ENCODE data around the gene WFIKKN1. TPM values are rescaled to one million over a fixed set of nuclear protein-coding genes. Genes with fewer than 3 reads are reported as not detected.
A peak's percentile ranks its signal among the peaks of the same experiment; 100 is the strongest.

The WFIKKN1 gene
- total RNA-seq, 4 donors from 2014 or later = 2.5 to 6.2 (median 3.8) TPM

- Histone ChIP-seq H3K27ac (peak overlapping the region; percentile 91 to 97 (median 94)), H3K36me3 (peaks cover 0 to 22% (median 0%) of the 10 kb centered on the region in 3 donors), H3K4me3 (peak overlapping the region; percentile 73 to 98 (median 94)), H3K9me3 (no peaks in the 10 kb centered on the region), H3K27me3 (no peaks in the 10 kb centered on the region), H3K4me1 (peaks cover 7 to 58% (median 38%) of the 10 kb centered on the region in 4 donors)
- TF ChIP-seq CTCF (IDR thresholded peaks at IDR 0.05) (peak in 1 of 6 experiments; percentile 2), POLR2A (IDR thresholded peaks at IDR 0.05) (no peak)
- peak in 1 of 3 donors; percentile 70 for DNase-seq
Observed at GRCh38 chr16:680967-681745, 50.4 kb downstream of the WFIKKN1 start.

DNA sequence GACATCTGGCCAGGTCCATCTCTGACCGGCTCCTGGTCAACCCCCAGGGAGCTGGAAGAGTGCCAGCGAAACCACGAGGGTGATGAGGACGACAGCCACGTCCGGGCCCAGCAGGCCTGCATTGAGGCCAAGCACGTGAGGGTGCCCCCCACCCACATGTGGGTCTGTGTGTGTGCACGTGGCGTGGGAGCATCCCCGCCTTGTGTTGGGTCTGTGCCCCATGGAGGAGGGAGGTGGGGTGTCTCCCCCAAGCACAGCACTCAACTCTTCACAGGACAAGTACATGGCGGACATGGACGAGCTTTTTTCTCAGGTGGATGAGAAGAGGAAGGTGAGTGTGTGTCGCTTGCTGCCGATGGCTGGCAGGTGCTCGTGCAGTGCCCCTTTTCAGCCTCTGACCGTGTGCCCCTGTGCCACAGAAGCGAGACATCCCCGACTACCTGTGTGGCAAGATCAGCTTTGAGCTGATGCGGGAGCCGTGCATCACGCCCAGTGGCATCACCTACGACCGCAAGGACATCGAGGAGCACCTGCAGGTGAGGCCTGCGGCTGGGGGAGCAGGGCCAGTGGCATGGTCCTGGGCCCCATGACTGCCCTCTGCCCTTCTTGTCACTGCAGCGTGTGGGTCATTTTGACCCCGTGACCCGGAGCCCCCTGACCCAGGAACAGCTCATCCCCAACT is 51.1 kb downstream of the WFIKKN1 start:
- no peaks in the 10 kb centered on the region for H3K9me3 ChIP-seq
- H3K4me3 ChIP-seq = no peak overlapping the region
- no peak for TF ChIP-seq CTCF (IDR thresholded peaks at IDR 0.05)
- peaks cover 4 to 51% (median 36%) of the 10 kb centered on the region in 4 donors for H3K4me1 ChIP-seq
- H3K27ac ChIP-seq = no peak overlapping the region
- DNase-seq = no peak
- no peaks in the 10 kb centered on the region for H3K27me3 ChIP-seq
- H3K36me3 ChIP-seq = peaks cover 0 to 27% (median 0%) of the 10 kb centered on the region in 3 donors

DNA sequence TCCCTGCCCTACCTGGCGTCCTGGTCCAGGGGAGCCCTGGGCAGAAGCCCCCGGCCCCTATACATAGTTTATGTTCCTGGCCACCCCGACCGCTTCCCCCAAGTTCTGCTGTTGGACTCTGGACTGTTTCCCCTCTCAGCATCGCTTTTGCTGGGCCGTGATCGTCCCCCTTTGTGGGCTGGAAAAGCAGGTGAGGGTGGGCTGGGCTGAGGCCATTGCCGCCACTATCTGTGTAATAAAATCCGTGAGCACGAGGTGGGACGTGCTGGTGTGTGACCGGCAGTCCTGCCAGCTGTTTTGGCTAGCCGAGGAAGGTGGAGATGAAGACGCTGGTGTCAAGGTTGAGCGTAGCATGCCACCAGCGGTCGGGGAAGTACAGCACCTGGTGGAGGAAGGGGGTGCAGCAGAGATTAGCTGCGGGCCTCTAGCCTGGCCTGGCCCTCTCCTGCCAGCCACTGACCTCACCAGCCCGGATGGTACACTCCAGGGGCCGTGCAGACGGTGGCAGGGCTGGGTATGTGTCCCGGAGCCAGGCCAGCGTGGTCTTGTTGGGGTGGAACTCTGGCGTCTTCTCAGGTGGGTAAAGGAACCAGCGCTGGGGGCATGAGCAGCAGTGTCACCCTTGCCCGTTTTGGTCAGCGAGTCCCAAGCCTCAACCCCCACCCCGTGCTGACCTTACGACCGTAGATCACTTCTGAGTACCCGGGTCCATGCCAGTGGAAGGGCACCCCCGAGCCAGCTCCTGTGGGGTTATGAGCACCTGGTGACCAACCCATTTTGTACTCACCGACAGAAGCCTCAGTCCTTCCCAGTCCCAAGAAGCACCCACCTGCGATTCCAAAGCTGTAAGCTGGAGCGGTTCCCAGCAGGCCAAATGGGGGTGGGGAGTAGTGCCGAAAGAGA is 52.0 kb downstream of the WFIKKN1 start:
- TF ChIP-seq CTCF (IDR thresholded peaks at IDR 0.05) = no peak
- no peak for TF ChIP-seq POLR2A (IDR thresholded peaks at IDR 0.05)
- Histone ChIP-seq H3K36me3 (peaks cover 0 to 32% (median 0%) of the 10 kb centered on the region in 3 donors), H3K27ac (no peak overlapping the region), H3K27me3 (no peaks in the 10 kb centered on the region), H3K4me3 (peak overlapping the region in 3 of 4 donors; percentile 58 to 83 (median 83)), H3K4me1 (peaks cover 0 to 45% (median 32%) of the 10 kb centered on the region in 4 donors), H3K9me3 (no peaks in the 10 kb centered on the region)
- DNase-seq = no peak

GRCh38 chr16:683396-684070 is 52.7 kb downstream of the WFIKKN1 start:
- Histone ChIP-seq H3K36me3 (peaks cover 0 to 32% (median 0%) of the 10 kb centered on the region in 3 donors), H3K27me3 (no peaks in the 10 kb centered on the region), H3K4me1 (peaks cover 0 to 45% (median 31%) of the 10 kb centered on the region in 4 donors), H3K4me3 (peak overlapping the region; percentile 58 to 83 (median 72)), H3K27ac (peak overlapping the region; percentile 55 to 85 (median 68)), H3K9me3 (no peaks in the 10 kb centered on the region)
- DNase-seq = no peak
- TF ChIP-seq CTCF (IDR thresholded peaks at IDR 0.05) (no peak), POLR2A (IDR thresholded peaks at IDR 0.05) (no peak)

Other genes with a start within 250 kb of the WFIKKN1 start
- 100 to 1,000 TPM; 130 to 211 (median 166) TPM for gene PGAP6, start 249.0 kb upstream of the WFIKKN1 start, total RNA-seq
- 10 to 100 TPM in 3 of 4 donors, 1 to 10 TPM in 1; 9.6 to 65.2 (median 29.5) TPM for gene NME4, start 233.8 kb upstream of the WFIKKN1 start, total RNA-seq
- gene DECR2, start 229.1 kb upstream of the WFIKKN1 start, total RNA-seq = 100 to 1,000 TPM in 2 of 4 donors, 10 to 100 TPM in 2; 32.2 to 154 (median 105) TPM
- 100 to 1,000 TPM in 2 of 4 donors, 10 to 100 TPM in 2; 55.5 to 136 (median 106) TPM for gene RAB11FIP3, start 205.3 kb upstream of the WFIKKN1 start, total RNA-seq
- 100 to 1,000 TPM in 3 of 4 donors, 10 to 100 TPM in 1; 50.3 to 249 (median 167) TPM for gene CAPN15, start 103.3 kb upstream of the WFIKKN1 start, total RNA-seq
- not detected for gene PRR35, start 70.6 kb upstream of the WFIKKN1 start, total RNA-seq
- gene NHLRC4, start 64.0 kb upstream of the WFIKKN1 start, total RNA-seq = 10 to 100 TPM in 1 of 4 donors, 1 to 10 TPM in 3; 1.2 to 17.3 (median 1.5) TPM
- gene PIGQ, start 61.0 kb upstream of the WFIKKN1 start, total RNA-seq = 10 to 100 TPM; 33.1 to 65.6 (median 55.2) TPM
- 10 to 100 TPM; 27.2 to 83.6 (median 62.7) TPM for gene RAB40C, start 40.9 kb upstream of the WFIKKN1 start, total RNA-seq
- gene METTL26, start 5.3 kb downstream of the WFIKKN1 start, total RNA-seq = 100 to 1,000 TPM in 1 of 4 donors, 10 to 100 TPM in 3; 44.5 to 153 (median 60.2) TPM
- gene MCRIP2, start 10.8 kb downstream of the WFIKKN1 start, total RNA-seq = 100 to 1,000 TPM; 114 to 260 (median 222) TPM
- 100 to 1,000 TPM in 2 of 4 donors, 10 to 100 TPM in 2; 29.8 to 154 (median 73.6) TPM for gene WDR90, start 18.4 kb downstream of the WFIKKN1 start, total RNA-seq
- gene RHOT2, start 37.1 kb downstream of the WFIKKN1 start, total RNA-seq = 100 to 1,000 TPM; 110 to 416 (median 239) TPM
- gene RHBDL1, start 44.7 kb downstream of the WFIKKN1 start, total RNA-seq = 10 to 100 TPM in 2 of 4 donors, 1 to 10 TPM in 2; 4.1 to 13.6 (median 9.9) TPM
- 100 to 1,000 TPM in 3 of 4 donors, 10 to 100 TPM in 1; 96.0 to 291 (median 107) TPM for gene STUB1, start 49.4 kb downstream of the WFIKKN1 start, total RNA-seq
- 10 to 100 TPM; 45.6 to 56.1 (median 51.9) TPM for gene JMJD8, start 53.3 kb downstream of the WFIKKN1 start, total RNA-seq
- 10 to 100 TPM in 3 of 4 donors, 1 to 10 TPM in 1; 8.3 to 20.4 (median 15.4) TPM for gene WDR24, start 59.4 kb downstream of the WFIKKN1 start, total RNA-seq
- gene FBXL16, start 74.8 kb downstream of the WFIKKN1 start, total RNA-seq = 1 to 10 TPM; 1.4 to 2.5 (median 1.9) TPM
- gene METRN, start 84.1 kb downstream of the WFIKKN1 start, total RNA-seq = 10 to 100 TPM in 2 of 4 donors, 1 to 10 TPM in 2; 4.0 to 33.8 (median 8.9) TPM
- gene ANTKMT, start 90.2 kb downstream of the WFIKKN1 start, total RNA-seq = 10 to 100 TPM; 52.8 to 93.9 (median 72.0) TPM
- gene CCDC78, start 95.5 kb downstream of the WFIKKN1 start, total RNA-seq = 10 to 100 TPM in 1 of 4 donors, 1 to 10 TPM in 3; 2.1 to 13.2 (median 6.3) TPM
- gene HAGHL, start 96.1 kb downstream of the WFIKKN1 start, total RNA-seq = 10 to 100 TPM in 1 of 4 donors, 1 to 10 TPM in 2, under 1 TPM in 1; 0.53 to 42.9 (median 3.4) TPM
- 100 to 1,000 TPM in 2 of 4 donors, 10 to 100 TPM in 2; 73.4 to 164 (median 117) TPM for gene CIAO3, start 110.0 kb downstream of the WFIKKN1 start, total RNA-seq
- gene MSLN, start 129.7 kb downstream of the WFIKKN1 start, total RNA-seq = 1 to 10 TPM in 3 of 4 donors, not detected in 1; 2.6 to 7.7 (median 5.4) TPM
- gene RPUSD1, start 157.4 kb downstream of the WFIKKN1 start, total RNA-seq = 10 to 100 TPM; 31.0 to 42.1 (median 37.4) TPM
- gene CHTF18, start 157.6 kb downstream of the WFIKKN1 start, total RNA-seq = 10 to 100 TPM; 12.1 to 91.6 (median 19.0) TPM
- 1 to 10 TPM in 1 of 4 donors, not detected in 3; 1.9 TPM for gene GNG13, start 169.7 kb downstream of the WFIKKN1 start, total RNA-seq